PC-3 (cell line): Measurements from ENCODE around the gene EDIL3. TPM values are rescaled to one million over a fixed set of nuclear protein-coding genes. Genes with fewer than 3 reads are reported as not detected.
"Not testable (repeated sequence)": the region's sequence is repeated elsewhere in the genome, so short reads cannot be mapped to it uniquely, and the experiment has no call there.

Experiments used
- ATAC-seq: fragments of 200-7000 bp; cut with Tn5 transposase; 2 replicates; pipeline ENCODE4 v1.9.1; 2020; ENCODE audit warnings: mild to moderate bottlenecking, moderate library complexity
- BruUV-seq: library from RNA; stranded (reverse); fragments of 400-500 nt; replicated peaks from 2 replicates; lab custom pipeline; 2021; lab: Mats Ljungman, UMichigan
- CTCF ChIA-PET: fragments of 300-600 bp; sonication (Branson Sonifier 250); formaldehyde crosslinking; loops from one replicate; lab custom pipeline; 2022; ENCODE audit warnings: antibody characterized with exemption; lab: Charles Lee
- POLR2A ChIA-PET: fragments of 300-600 bp; sonication (Branson Sonifier 250); formaldehyde crosslinking; loops from one replicate; lab custom pipeline; 2022; ENCODE audit warnings: antibody characterized with exemption; ENCODE audit not compliant: unreplicated experiment; lab: Charles Lee
- DNase-seq: peaks from one replicate; pipeline ENCODE4 v3.0.0-alpha.2; 2015
- H2AFZ ChIP-seq: fragments of 300-600 bp; sonication (generic); 2 replicates; pipeline ENCODE4 v1.6.0; 2016; ENCODE audit warnings: antibody characterized with exemption, low read length
- H3F3A ChIP-seq: fragments of 300-600 bp; sonication (generic); one replicate; pipeline ENCODE4 v1.6.0; 2017; ENCODE audit warnings: antibody characterized with exemption, low read length, control low read depth, mild to moderate bottlenecking; ENCODE audit not compliant: unreplicated experiment
- H3K27ac ChIP-seq: fragments of 300-600 bp; sonication (generic); 2 replicates; pipeline ENCODE4 v1.5.1; 2016; ENCODE audit warnings: mild to moderate bottlenecking, low read length
- H3K27me3 ChIP-seq: fragments of 300-600 bp; sonication (generic); 2 replicates; pipeline ENCODE4 v1.6.1; 2016; ENCODE audit warnings: low read length, mixed read lengths
- H3K36me3 ChIP-seq: fragments of 300-600 bp; sonication (generic); 2 replicates; pipeline ENCODE4 v1.6.1; 2016; ENCODE audit warnings: low read depth, mixed run types, low read length, mixed read lengths
- H3K4me1 ChIP-seq: fragments of 300-600 bp; sonication (generic); 2 replicates; pipeline ENCODE4 v1.5.1; 2016; ENCODE audit warnings: low read length; ENCODE audit not compliant: insufficient read depth
- H3K4me2 ChIP-seq: fragments of 300-600 bp; sonication (generic); 2 replicates; pipeline ENCODE4 v1.6.0; 2016; ENCODE audit warnings: low read length
- H3K4me3 ChIP-seq: fragments of 300-600 bp; sonication (generic); 2 replicates; pipeline ENCODE4 v1.5.1; 2016; ENCODE audit warnings: mild to moderate bottlenecking, low read length, mixed read lengths
- H3K79me2 ChIP-seq: fragments of 300-600 bp; sonication (generic); 2 replicates; pipeline ENCODE4 v1.6.1; 2017; ENCODE audit warnings: low read length, mixed read lengths
- H3K9ac ChIP-seq: fragments of 300-600 bp; sonication (generic); 2 replicates; pipeline ENCODE4 v1.6.0; 2016; ENCODE audit warnings: mild to moderate bottlenecking, low read length
- H3K9me2 ChIP-seq: fragments of 300-600 bp; sonication (generic); replicated peaks from 2 replicates; pipeline ENCODE4 v1.6.1; 2016; ENCODE audit warnings: mixed run types, low read length, mixed read lengths
- H3K9me3 ChIP-seq: fragments of 300-600 bp; sonication (generic); 2 replicates; pipeline ENCODE4 v1.6.1; 2016; ENCODE audit warnings: low read length, mixed read lengths
- H4K20me1 ChIP-seq: fragments of 300-600 bp; sonication (generic); 2 replicates; pipeline ENCODE4 v1.6.1; 2016; ENCODE audit warnings: low read length, mixed read lengths
- EZH2 ChIP-seq: fragments of 300-600 bp; sonication (generic); IDR thresholded peaks from one replicate; pipeline ENCODE4 v1.6.1; 2017; ENCODE audit warnings: antibody characterized with exemption, mild to moderate bottlenecking, low read length; ENCODE audit not compliant: unreplicated experiment
- EZH2phosphoT487 ChIP-seq: fragments of 300-600 bp; sonication (generic); IDR thresholded peaks from 2 replicates; pipeline ENCODE4 v1.6.1; 2018; ENCODE audit warnings: mild to moderate bottlenecking, antibody characterized with exemption, low read length, borderline replicate concordance
- intact Hi-C: fragments of 100-400 bp; cut with micrococcal nuclease; formaldehyde crosslinking; loops from 2 replicates; pipeline ENCODE4 v1.9.0; 2023
- total RNA-seq: library from RNA; depleted of rRNA; stranded (reverse); fragments of >200 nt; gene quantifications from 2 replicates; pipeline ENCODE4 v1.2.3, GENCODE V29; 2014
- TF ChIP-seq, protein P1 (sequence below): fragments of 300-600 bp; sonication (generic); conservative IDR thresholded peaks from 2 replicates; pipeline ENCODE4 v1.5.1; 2017; ENCODE audit warnings: antibody characterized with exemption, low read depth, mild to moderate bottlenecking, low read length

The EDIL3 gene
- total RNA-seq, 1 experiment from 2014 or later: 13.8 TPM

DNA sequence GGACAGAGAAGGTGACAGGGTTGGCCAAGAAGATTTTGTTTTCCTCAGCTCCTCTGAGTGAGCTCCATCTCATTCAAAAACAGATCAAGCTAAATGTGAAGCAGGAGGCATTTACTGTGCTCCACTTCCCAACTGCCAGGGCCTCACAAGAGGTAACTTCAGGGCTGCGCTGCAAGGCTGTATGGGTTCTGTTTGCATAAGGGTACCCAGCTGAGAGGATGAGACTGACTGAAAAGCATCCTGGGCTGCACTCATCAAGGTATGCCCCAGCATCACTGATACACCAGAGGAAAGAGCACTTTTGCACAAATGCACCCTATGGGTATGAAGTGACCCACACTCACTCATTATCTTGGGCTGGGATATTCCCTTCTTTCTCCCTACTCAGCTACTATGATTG, 347.8 kb downstream of the EDIL3 start:
- H3K9me3 ChIP-seq: no peaks in the 10 kb centered on the region

DNA sequence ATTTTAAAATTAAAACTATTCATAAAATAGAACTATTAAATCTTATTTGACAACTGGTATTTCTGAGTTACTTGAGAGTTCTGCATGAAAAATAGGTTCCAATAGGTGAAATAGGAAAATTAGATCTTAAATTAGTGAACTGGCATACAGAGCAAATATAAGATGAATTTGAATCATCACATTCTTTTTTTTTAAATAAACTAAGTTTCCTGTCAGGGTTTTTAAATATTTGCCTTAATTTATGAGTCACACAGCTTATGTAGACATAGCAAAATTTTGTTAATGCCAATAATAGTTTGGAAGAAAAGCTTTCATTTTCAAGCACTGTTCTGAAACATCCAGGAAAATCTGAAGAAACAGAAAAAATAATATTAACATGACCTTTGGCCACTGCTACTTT, 352.4 kb downstream of the EDIL3 start:
- H3F3A ChIP-seq: peaks cover 5% of the 10 kb centered on the region
- no peak overlapping the region for H2AFZ ChIP-seq
- H3K27ac ChIP-seq: peak overlapping the region; percentile 90
- H3K4me3 ChIP-seq: no peak overlapping the region
- no peaks in the 10 kb centered on the region for H3K36me3 ChIP-seq
- H3K9me3 ChIP-seq: no peaks in the 10 kb centered on the region
- no peaks in the 10 kb centered on the region for H3K9me2 ChIP-seq
- no TSS peak for BruUV-seq
- no peaks in the 10 kb centered on the region for H3K79me2 ChIP-seq
- ChIA-PET CTCF (no interaction called here), POLR2A (no interaction called here)
- ATAC-seq: peak; percentile 82
- H4K20me1 ChIP-seq: no peaks in the 10 kb centered on the region
- peak overlapping the region; percentile 57 for H3K9ac ChIP-seq
- H3K27me3 ChIP-seq: no peaks in the 10 kb centered on the region
- TF ChIP-seq EZH2: no peak
- peak; percentile 68 for DNase-seq
- H3K4me2 ChIP-seq: peak overlapping the region; percentile 63
- intact Hi-C loops: loop anchor here (1.0 to 5.0 kb wide), 2 partner anchors 15 to 100 kb away; no protein-coding TSS in a partner anchor
- peaks cover 34% of the 10 kb centered on the region for H3K4me1 ChIP-seq

More for the DNA sequence above, 347.8 kb downstream of the EDIL3 start:
- Histone ChIP-seq H3K9me2 (no peaks in the 10 kb centered on the region), H3K9ac (no peak overlapping the region), H3K36me3 (no peaks in the 10 kb centered on the region), H3K4me1 (peaks cover 28% of the 10 kb centered on the region), H4K20me1 (no peaks in the 10 kb centered on the region), H3K27me3 (no peaks in the 10 kb centered on the region), H2AFZ (no peak overlapping the region), H3K27ac (no peak overlapping the region), H3F3A (peaks cover 5% of the 10 kb centered on the region), H3K79me2 (no peaks in the 10 kb centered on the region), H3K4me3 (no peak overlapping the region), H3K4me2 (no peak overlapping the region)
- TF ChIP-seq, protein P1, sequence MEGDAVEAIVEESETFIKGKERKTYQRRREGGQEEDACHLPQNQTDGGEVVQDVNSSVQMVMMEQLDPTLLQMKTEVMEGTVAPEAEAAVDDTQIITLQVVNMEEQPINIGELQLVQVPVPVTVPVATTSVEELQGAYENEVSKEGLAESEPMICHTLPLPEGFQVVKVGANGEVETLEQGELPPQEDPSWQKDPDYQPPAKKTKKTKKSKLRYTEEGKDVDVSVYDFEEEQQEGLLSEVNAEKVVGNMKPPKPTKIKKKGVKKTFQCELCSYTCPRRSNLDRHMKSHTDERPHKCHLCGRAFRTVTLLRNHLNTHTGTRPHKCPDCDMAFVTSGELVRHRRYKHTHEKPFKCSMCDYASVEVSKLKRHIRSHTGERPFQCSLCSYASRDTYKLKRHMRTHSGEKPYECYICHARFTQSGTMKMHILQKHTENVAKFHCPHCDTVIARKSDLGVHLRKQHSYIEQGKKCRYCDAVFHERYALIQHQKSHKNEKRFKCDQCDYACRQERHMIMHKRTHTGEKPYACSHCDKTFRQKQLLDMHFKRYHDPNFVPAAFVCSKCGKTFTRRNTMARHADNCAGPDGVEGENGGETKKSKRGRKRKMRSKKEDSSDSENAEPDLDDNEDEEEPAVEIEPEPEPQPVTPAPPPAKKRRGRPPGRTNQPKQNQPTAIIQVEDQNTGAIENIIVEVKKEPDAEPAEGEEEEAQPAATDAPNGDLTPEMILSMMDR: no peak
- no peak for TF ChIP-seq EZH2phosphoT487
- no peak for TF ChIP-seq EZH2
- ATAC-seq: no peak
- POLR2A ChIA-PET: interaction anchor here (0.6 kb wide), 1 partner anchor 185 kb away, joined by 3 read pairs; no protein-coding TSS in a partner anchor
- intact Hi-C loops: loop anchor here (5.0 kb wide), 1 partner anchor 315 kb away; the partner anchor contains the start of gene HAPLN1
- DNase-seq: no peak
- CTCF ChIA-PET: no interaction called here
- no TSS peak for BruUV-seq

DNA sequence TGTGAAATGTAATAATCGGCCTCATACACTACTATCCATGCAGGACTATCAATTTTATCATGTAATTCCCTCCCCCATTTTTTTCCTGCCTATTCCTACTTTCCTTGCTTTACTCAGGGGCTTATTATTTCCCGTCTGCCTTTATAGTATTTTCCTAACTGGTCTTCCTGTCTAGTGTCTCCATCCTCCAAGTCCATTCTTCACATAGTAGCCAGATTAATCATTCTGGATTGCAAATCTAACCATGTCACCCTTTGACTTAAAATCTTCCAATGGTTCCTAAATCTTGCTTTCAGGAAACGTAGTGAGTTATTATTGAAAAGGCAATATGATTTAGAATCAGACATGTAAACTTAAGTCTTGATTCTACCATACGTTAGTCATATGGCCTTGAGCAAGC, 356.6 kb downstream of the EDIL3 start:
- no peak overlapping the region for H3K4me2 ChIP-seq
- POLR2A ChIA-PET: no interaction called here
- no peaks in the 10 kb centered on the region for H4K20me1 ChIP-seq
- DNase-seq (peak; percentile 23), ATAC-seq (no peak)
- H3K9me2 ChIP-seq: no peaks in the 10 kb centered on the region
- H3K27ac ChIP-seq: no peak overlapping the region
- no peaks in the 10 kb centered on the region for H3K79me2 ChIP-seq
- CTCF ChIA-PET: no interaction called here
- intact Hi-C loops: no loop called here
- no peaks in the 10 kb centered on the region for H3K9me3 ChIP-seq
- no peak overlapping the region for H2AFZ ChIP-seq
- H3K36me3 ChIP-seq: no peaks in the 10 kb centered on the region
- H3K4me3 ChIP-seq: no peak overlapping the region
- no peak overlapping the region for H3K9ac ChIP-seq
- H3K4me1 ChIP-seq: peaks cover 19% of the 10 kb centered on the region
- BruUV-seq: no TSS peak
- TF ChIP-seq, protein P1: no peak
- no peaks in the 10 kb centered on the region for H3K27me3 ChIP-seq
- peaks cover 5% of the 10 kb centered on the region for H3F3A ChIP-seq

DNA sequence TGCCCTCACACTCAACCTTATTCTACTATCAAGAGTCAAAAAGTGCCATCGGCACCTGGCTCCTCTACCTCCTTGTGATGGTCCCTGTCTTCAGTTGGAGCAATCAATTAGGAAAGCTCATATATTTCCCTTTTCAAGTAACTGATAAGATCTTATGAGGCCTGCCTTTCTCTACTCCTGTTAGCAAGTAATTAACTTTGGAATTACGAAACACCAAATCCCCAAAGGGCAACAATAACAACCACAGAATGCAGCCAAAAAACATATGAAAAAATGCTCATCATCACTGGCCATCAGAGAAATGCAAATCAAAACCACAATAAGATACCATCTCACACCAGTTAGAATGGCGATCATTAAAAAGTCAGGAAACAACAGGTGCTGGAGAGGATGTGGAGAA, 366.2 kb downstream of the EDIL3 start:
- H3K4me3 ChIP-seq, H3K27me3 ChIP-seq, H3F3A ChIP-seq, H3K36me3 ChIP-seq, H3K9me3 ChIP-seq, H4K20me1 ChIP-seq, ATAC-seq, H3K9me2 ChIP-seq, CTCF ChIA-PET, H3K79me2 ChIP-seq, DNase-seq, POLR2A ChIA-PET, BruUV-seq, H2AFZ ChIP-seq: not testable (repeated sequence)
- H3K27ac ChIP-seq: peak overlapping the region; percentile 95
- H3K9ac ChIP-seq: peak overlapping the region; percentile 58
- H3K4me1 ChIP-seq: peaks cover 40% of the 10 kb centered on the region
- H3K4me2 ChIP-seq: peak overlapping the region; percentile 10; the same call in 1 of the 2 replicates
- intact Hi-C loops: loop anchor here (5.0 kb wide), 5 partner anchors 74 to 281 kb away; no protein-coding TSS in a partner anchor
